Loucy (cell line): ENCODE measurements around the gene DLGAP5.

Experiments
- H2AFZ ChIP-seq: fragments of 200-600 bp; sonication (generic); 2 replicates; pipeline ENCODE4 v1.6.0; 2016; ENCODE audit warnings: antibody characterized with exemption, mild to moderate bottlenecking, low read length, moderate library complexity
- H3F3A ChIP-seq: fragments of 200-600 bp; 2 replicates; pipeline ENCODE4 v1.6.0; 2016; ENCODE audit warnings: antibody characterized with exemption, low read depth, mild to moderate bottlenecking
- H3K27me3 ChIP-seq: fragments of 200-600 bp; sonication (generic); 2 replicates; pipeline ENCODE4 v1.6.1; 2014; ENCODE audit warnings: low read length, mild to moderate bottlenecking; ENCODE audit not compliant: insufficient read depth, poor library complexity, severe bottlenecking
- H3K36me3 ChIP-seq: fragments of 200-600 bp; sonication (generic); 2 replicates; pipeline ENCODE4 v1.6.1; 2016; ENCODE audit warnings: low read length; ENCODE audit not compliant: insufficient read depth
- H3K4me1 ChIP-seq: fragments of 200-600 bp; sonication (generic); 2 replicates; pipeline ENCODE4 v1.5.1; 2014; ENCODE audit warnings: low read length, mild to moderate bottlenecking; ENCODE audit not compliant: insufficient read depth, poor library complexity, severe bottlenecking
- H3K4me2 ChIP-seq: fragments of 200-600 bp; sonication (generic); 2 replicates; pipeline ENCODE4 v1.6.0; 2014; ENCODE audit warnings: antibody characterized with exemption, low read length, low read depth, mild to moderate bottlenecking; ENCODE audit not compliant: poor library complexity, severe bottlenecking
- H3K4me3 ChIP-seq: fragments of 200-600 bp; sonication (generic); 2 replicates; pipeline ENCODE4 v1.5.1; 2014; ENCODE audit warnings: low read length, mild to moderate bottlenecking, mixed read lengths; ENCODE audit not compliant: poor library complexity, severe bottlenecking
- H3K79me2 ChIP-seq: fragments of 200-600 bp; sonication (generic); 2 replicates; pipeline ENCODE4 v1.6.1; 2014; ENCODE audit warnings: low read length; ENCODE audit not compliant: insufficient read depth
- H3K9ac ChIP-seq: fragments of 200-600 bp; sonication (generic); 2 replicates; pipeline ENCODE4 v1.6.0; 2014; ENCODE audit warnings: mild to moderate bottlenecking, low read depth, low read length, moderate library complexity; ENCODE audit not compliant: poor library complexity, severe bottlenecking
- H3K9me2 ChIP-seq: fragments of 200-600 bp; sonication (generic); replicated peaks from 2 replicates; pipeline ENCODE4 v1.6.1; 2016; ENCODE audit warnings: low read depth, low read length, mixed read lengths
- H3K9me3 ChIP-seq: fragments of 200-600 bp; sonication (generic); 2 replicates; pipeline ENCODE4 v1.6.1; 2014; ENCODE audit warnings: mild to moderate bottlenecking, antibody characterized with exemption, low read length, low read depth; ENCODE audit not compliant: insufficient read depth
- H4K20me1 ChIP-seq: fragments of 200-600 bp; sonication (generic); 2 replicates; pipeline ENCODE4 v1.6.0; 2014; ENCODE audit warnings: antibody characterized with exemption, low read length, mild to moderate bottlenecking; ENCODE audit not compliant: insufficient read depth, poor library complexity, severe bottlenecking
- CTCF ChIP-seq: fragments of 200-600 bp; sonication (generic); conservative IDR thresholded peaks from 2 replicates; pipeline ENCODE4 v1.5.1; 2014; ENCODE audit warnings: mild to moderate bottlenecking, antibody characterized with exemption, low read length
- EZH2phosphoT487 ChIP-seq: fragments of 200-600 bp; IDR thresholded peaks from 2 replicates; pipeline ENCODE4 v1.6.1; 2018; ENCODE audit warnings: antibody characterized with exemption, mild to moderate bottlenecking, moderate library complexity, borderline replicate concordance

DLGAP5 gene

GRCh38 chr14:55220230-55220629 lies 28.8 kb upstream of the DLGAP5 start:
- no peaks in the 10 kb centered on the region for H3K79me2 ChIP-seq
- H3K36me3 ChIP-seq: no peaks in the 10 kb centered on the region
- no peaks in the 10 kb centered on the region for H3K27me3 ChIP-seq
- no peak overlapping the region for H2AFZ ChIP-seq
- H3K9me3 ChIP-seq: no peaks in the 10 kb centered on the region
- H3F3A ChIP-seq: no peaks in the 10 kb centered on the region
- no peak overlapping the region for H3K4me3 ChIP-seq
- TF ChIP-seq CTCF (no peak), EZH2phosphoT487 (no peak)
- no peaks in the 10 kb centered on the region for H3K9me2 ChIP-seq
- H3K4me2 ChIP-seq: no peak overlapping the region
- no peaks in the 10 kb centered on the region for H4K20me1 ChIP-seq
- H3K9ac ChIP-seq: no peak overlapping the region
- no peaks in the 10 kb centered on the region for H3K4me1 ChIP-seq

- no peak overlapping the region for H3K4me2 ChIP-seq
- no peak overlapping the region for H3K9ac ChIP-seq
Measured at GRCh38 chr14:55212634-55213033, 21.2 kb upstream of the DLGAP5 start.

GRCh38 chr14:55207832-55208231 lies 16.4 kb upstream of the DLGAP5 start:
- no peak for TF ChIP-seq EZH2phosphoT487
- H2AFZ ChIP-seq: no peak overlapping the region

More at GRCh38 chr14:55212634-55213033, 21.2 kb upstream of the DLGAP5 start:
- no peaks in the 10 kb centered on the region for H3K27me3 ChIP-seq
- H2AFZ ChIP-seq: 0 out of 2 replicates have a peak overlapping the region, but pooled peaks have one; percentile 22
- H3K79me2 ChIP-seq: no peaks in the 10 kb centered on the region
- no peaks in the 10 kb centered on the region for H3K9me2 ChIP-seq
- no peaks in the 10 kb centered on the region for H3F3A ChIP-seq
- no peaks in the 10 kb centered on the region for H3K4me1 ChIP-seq
- no peak overlapping the region for H3K4me3 ChIP-seq
- no peaks in the 10 kb centered on the region for H3K36me3 ChIP-seq
- TF ChIP-seq CTCF (no peak), EZH2phosphoT487 (no peak)
- no peaks in the 10 kb centered on the region for H4K20me1 ChIP-seq
- no peaks in the 10 kb centered on the region for H3K9me3 ChIP-seq

GRCh38 chr14:55206175-55206693 lies 14.8 kb upstream of the DLGAP5 start:
- Histone ChIP-seq H3K27me3 (no peaks in the 10 kb centered on the region), H3K4me3 (no peak overlapping the region), H3K36me3 (no peaks in the 10 kb centered on the region), H4K20me1 (no peaks in the 10 kb centered on the region), H3K9me2 (no peaks in the 10 kb centered on the region), H3K9ac (no peak overlapping the region), H3K4me2 (no peak overlapping the region), H3K79me2 (no peaks in the 10 kb centered on the region), H2AFZ (no peak overlapping the region), H3K9me3 (no peaks in the 10 kb centered on the region), H3F3A (no peaks in the 10 kb centered on the region), H3K4me1 (no peaks in the 10 kb centered on the region)
- TF ChIP-seq CTCF: no peak
- no peak for TF ChIP-seq EZH2phosphoT487

More at GRCh38 chr14:55207832-55208231, 16.4 kb upstream of the DLGAP5 start:
- Histone ChIP-seq H3K27me3 (no peaks in the 10 kb centered on the region), H3K4me2 (no peak overlapping the region), H3F3A (no peaks in the 10 kb centered on the region), H3K4me3 (no peak overlapping the region), H3K9ac (no peak overlapping the region), H3K9me2 (no peaks in the 10 kb centered on the region), H3K36me3 (no peaks in the 10 kb centered on the region), H3K79me2 (no peaks in the 10 kb centered on the region), H3K4me1 (no peaks in the 10 kb centered on the region), H4K20me1 (no peaks in the 10 kb centered on the region), H3K9me3 (no peaks in the 10 kb centered on the region)
